Myocyte (in vitro differentiated cells): ENCODE results near the gene ATG10. TPM values are rescaled to one million over a fixed set of nuclear protein-coding genes. Genes with fewer than 3 reads are reported as not detected.
"Not testable (repeated sequence)": the region's sequence is repeated elsewhere in the genome, so short reads cannot be mapped to it uniquely, and the experiment has no call there.

Experiments used
- DNase-seq: peaks from one replicate; pipeline ENCODE4 v3.0.0-alpha.2; 2012; ENCODE audit warnings: low read depth
- total RNA-seq: library from RNA; depleted of rRNA; stranded (reverse); fragments of >200 nt; gene quantifications from 2 replicates; pipeline ENCODE4 v1.2.3, GENCODE V29; 2014

ATG10 gene
- total RNA-seq, 1 donor from 2014 or later: 10.7 TPM

- DNase-seq: peak; percentile 69
Observed at GRCh38 chr5:82050955-82051354, 79.1 kb downstream of the ATG10 start.

GRCh38 chr5:82054004-82054710, 82.3 kb downstream of the ATG10 start:
- no peak for DNase-seq

- no peak for DNase-seq
Observed at GRCh38 chr5:82057051-82057450, 85.2 kb downstream of the ATG10 start.

GRCh38 chr5:82058710-82059109, 86.9 kb downstream of the ATG10 start:
- no peak for DNase-seq

GRCh38 chr5:82066791-82067190, 95.0 kb downstream of the ATG10 start:
- DNase-seq: no peak

GRCh38 chr5:82068042-82068441, 96.2 kb downstream of the ATG10 start:
- not testable (repeated sequence) for DNase-seq

GRCh38 chr5:82068723-82069122, 96.9 kb downstream of the ATG10 start:
- no peak for DNase-seq

GRCh38 chr5:82072138-82072537, 100.3 kb downstream of the ATG10 start:
- no peak for DNase-seq

GRCh38 chr5:82073179-82073578, 101.4 kb downstream of the ATG10 start:
- DNase-seq: peak; percentile 59

GRCh38 chr5:82074950-82075349, 103.1 kb downstream of the ATG10 start:
- no peak for DNase-seq

- DNase-seq: no peak
Observed at GRCh38 chr5:82077496-82077895, 105.7 kb downstream of the ATG10 start.

GRCh38 chr5:82091617-82092016, 119.8 kb downstream of the ATG10 start:
- DNase-seq: no peak

GRCh38 chr5:82095536-82095935, 123.7 kb downstream of the ATG10 start:
- no peak for DNase-seq

- DNase-seq: no peak
Observed at GRCh38 chr5:82096249-82096648, 124.4 kb downstream of the ATG10 start.

- DNase-seq: no peak
Observed at GRCh38 chr5:82100303-82101077, 128.7 kb downstream of the ATG10 start.

GRCh38 chr5:82104872-82105271, 133.0 kb downstream of the ATG10 start:
- no peak for DNase-seq

- DNase-seq: no peak
Observed at GRCh38 chr5:82105457-82105856, 133.6 kb downstream of the ATG10 start.

GRCh38 chr5:82106207-82106606, 134.4 kb downstream of the ATG10 start:
- no peak for DNase-seq

- no peak for DNase-seq
Observed at GRCh38 chr5:82106756-82107155, 134.9 kb downstream of the ATG10 start.

- peak; percentile 29 for DNase-seq
Observed at GRCh38 chr5:82107267-82107666, 135.4 kb downstream of the ATG10 start.

- no peak for DNase-seq
Observed at GRCh38 chr5:82109013-82109412, 137.2 kb downstream of the ATG10 start.

GRCh38 chr5:82109915-82110314, 138.1 kb downstream of the ATG10 start:
- not testable (repeated sequence) for DNase-seq

- peak; percentile 63 for DNase-seq
Observed at GRCh38 chr5:82111191-82111590, 139.4 kb downstream of the ATG10 start.
